HuH-7.5 (cell line): ENCODE data around the gene RBM20.
"Not testable (repeated sequence)": the region's sequence is repeated elsewhere in the genome, so short reads cannot be mapped to it uniquely, and the experiment has no call there.

Experiments
- DNase-seq: peaks from one replicate; pipeline ENCODE4 v3.0.0; 2011; ENCODE audit warnings: low spot score

Gene RBM20

DNA sequence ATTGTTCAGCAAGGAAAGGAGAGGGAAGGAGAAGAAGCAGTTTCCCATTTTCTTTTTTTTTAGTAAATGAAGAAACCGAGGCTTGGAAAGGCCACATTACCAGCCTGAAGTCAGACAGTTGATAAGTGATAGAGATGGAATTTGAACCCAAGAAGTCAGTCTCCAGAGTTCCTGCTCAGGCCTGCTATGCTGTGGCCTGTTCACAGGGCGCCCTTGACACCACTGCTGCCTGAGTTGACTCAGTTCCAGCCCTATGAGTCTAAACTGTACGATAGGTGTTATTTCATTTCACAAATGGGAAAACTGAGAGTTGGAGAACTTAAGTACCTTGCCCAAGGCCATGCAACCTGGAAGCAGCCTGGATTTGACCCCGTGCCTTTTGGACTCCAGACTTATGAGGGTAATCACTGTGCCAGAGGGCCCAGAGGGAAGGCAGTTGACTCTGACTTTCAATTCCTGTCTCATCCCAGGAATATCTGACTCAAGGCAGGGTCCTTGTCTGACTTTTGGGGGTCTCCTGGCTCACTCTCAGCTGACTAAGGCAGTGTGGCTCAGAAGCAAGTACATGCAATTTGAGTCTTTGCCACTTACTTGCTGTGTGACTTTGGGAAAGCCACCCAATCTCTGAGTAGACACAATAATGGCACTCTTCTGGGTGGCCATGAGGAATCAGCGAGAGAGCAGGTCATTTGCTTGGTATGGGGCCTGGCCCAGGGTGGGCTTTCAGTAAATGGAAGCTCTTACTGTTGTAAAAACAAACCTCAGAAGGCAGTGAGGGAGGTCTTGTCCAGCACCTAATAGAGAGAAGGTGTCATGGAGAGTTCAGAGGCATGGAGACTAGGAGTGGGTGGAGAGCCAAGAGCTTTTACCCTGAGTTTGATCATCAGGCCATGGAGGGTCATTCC, 17.9 kb upstream of the RBM20 start:
- DNase-seq: no peak

DNA sequence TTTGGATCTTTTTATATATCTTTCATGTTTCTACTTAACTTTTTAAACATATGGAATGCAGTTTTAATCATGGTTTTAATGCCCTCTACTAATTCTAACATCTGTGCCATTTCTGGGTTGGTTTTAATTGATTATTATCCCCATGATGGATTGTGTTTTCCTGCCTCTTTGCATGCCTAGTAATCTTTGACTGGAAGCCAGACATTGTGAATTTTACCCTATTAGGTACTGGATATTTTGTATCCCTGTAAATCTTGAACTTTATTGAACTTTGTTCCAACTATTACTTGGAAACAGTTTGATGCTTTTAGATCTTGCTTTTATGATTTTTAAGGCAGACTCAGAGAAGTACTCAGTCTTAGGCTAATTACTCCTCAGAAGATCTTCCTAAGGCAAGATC, 16.0 kb upstream of the RBM20 start:
- DNase-seq: no peak

DNA sequence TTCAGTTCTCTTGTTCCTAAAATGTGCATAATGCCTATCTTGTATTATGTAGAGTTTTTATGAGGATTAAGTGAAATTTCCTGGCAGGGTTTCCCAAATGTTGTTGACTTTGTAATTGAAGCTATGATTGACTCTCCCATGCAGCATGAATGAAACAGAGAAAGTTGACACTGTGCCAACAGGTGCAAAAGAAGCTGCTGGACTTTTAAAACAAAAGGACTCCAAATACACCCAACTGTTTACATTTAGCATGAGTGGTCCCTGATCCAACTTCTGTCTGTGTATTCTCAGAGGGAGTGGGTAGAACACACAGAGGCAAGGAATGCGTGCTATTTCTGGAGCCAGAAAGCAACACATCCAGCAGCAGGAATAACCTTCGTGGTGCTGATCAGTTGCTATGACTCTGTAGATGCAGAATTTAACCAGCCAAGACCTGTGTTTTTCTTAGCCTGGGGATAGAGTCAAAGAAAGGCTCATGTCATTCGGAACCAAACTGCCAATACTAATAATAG, 14.4 kb upstream of the RBM20 start:
- DNase-seq: no peak

DNA sequence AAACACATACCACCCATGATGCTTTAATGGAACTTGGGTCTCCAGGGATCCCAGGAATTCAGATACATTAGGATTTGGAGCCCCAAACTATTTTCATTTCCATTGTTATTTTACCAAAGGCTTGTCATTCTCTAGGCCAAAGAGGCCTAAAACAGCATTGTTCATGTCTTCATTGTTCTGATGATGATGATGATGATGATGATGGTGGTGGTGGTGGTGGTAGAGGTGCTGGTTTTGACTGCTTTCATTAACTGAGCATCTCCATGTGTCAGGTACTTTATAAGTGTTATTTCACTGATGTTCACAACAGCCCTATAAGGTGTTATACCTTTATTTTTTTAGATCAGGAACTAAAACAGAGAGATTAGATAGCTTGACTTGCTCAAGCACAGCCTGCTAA, 12.2 kb upstream of the RBM20 start:
- no peak for DNase-seq

DNA sequence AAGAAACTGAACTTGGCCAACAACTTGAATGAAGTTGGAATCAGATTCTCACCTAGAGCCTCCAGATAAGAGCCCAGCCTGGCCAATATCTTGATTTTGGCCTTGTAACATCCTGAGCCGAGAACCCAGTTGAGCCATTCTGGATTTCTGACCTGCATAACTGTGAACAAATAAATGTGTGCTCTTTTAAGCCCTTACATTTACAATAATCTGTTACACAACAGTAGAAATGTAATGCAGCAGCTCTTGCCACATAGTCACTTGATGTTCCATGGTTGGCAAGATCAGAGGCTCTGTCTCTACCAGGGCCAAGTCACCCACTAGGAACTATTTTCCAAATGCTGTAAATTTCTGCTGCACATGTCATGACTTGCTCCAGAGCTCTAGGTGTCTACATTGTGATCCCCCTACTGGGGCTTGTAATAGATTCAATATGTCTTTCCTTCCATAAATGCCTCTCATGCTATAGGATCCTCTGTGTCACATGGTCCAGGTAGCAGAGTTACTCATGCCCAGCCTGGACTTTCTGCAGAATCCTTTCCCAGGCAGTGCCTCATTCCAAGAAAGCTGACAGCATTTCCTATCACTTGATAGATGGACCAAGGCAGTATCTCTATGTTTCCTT, 11.4 kb upstream of the RBM20 start:
- no peak for DNase-seq

DNA sequence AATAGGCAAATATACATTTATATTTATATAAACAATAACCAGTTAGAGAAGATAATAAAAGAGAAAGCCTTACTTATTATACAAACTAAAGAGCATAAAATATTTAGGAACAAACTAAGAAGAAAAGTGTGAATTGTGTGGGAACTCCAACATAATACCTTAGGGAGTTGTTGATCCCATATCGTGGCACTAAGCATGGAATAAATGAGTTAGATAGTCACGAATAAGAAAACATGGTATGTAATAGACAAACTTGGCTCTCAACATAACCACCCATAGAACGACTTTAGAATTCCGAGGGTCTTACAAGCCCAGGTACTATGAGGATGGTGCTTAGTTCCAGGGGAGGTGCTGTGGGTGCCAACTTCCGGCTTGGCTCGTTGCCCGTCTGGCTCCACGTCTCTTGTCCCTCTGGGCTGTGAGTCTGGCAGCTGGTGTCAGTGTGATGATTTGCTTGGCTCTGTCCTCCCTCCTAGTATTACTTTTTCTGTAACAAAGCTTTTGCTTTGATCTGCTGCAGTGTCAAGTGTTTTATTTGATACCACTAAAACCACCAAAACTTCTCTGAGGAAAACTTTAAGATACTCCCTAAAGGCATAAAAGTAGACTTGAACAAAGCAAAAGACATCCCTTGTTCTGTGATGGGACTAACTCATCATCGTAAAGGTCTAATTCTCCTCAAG, 9.5 kb upstream of the RBM20 start:
- DNase-seq: no peak

DNA sequence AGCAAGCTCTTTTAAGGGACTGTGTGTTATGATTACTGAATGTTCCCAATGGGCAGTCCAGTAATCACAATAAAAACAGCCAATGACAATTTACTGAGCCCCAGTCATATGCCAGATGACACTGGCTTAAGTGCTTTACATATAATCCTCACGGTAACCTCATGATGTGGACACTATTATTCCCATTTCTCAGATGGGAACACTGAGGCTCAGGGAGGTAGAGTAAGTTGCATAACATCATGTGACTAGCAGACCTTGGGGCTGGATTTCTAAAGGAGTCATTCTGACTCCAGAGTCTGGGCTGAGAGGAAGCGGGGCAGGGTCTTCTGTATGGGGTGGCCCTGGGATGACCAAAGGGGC, 7.6 kb upstream of the RBM20 start:
- no peak for DNase-seq

DNA sequence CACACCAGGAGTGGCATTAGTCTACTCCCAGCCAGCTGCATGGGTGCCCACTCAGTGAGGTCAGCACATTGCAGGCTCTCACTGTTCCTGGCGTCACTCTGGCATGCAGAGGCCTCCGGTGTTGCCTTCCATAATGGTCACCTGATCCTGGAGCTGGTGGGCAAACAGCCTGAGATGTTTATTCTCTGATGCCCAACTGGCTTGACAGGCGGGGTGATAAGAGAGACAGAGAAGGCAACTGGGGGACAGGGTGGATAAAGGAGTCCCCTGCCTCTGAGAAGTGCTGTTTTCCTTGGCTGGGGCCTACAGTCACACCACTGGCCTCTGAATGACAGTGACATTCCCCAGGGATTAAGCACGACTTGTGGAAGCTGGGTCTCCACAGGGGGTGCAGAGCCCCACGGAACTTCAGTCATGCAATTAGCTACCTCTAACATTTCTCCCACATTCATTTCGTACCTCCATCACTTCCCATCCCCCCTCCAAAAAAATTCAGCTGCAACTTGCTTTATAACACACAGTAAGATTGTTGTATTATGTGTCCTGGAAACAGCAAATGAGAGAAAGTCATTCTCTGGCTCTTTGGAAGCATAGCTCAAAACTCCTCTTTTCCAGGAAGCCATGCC, 7.1 kb upstream of the RBM20 start:
- DNase-seq: no peak

DNA sequence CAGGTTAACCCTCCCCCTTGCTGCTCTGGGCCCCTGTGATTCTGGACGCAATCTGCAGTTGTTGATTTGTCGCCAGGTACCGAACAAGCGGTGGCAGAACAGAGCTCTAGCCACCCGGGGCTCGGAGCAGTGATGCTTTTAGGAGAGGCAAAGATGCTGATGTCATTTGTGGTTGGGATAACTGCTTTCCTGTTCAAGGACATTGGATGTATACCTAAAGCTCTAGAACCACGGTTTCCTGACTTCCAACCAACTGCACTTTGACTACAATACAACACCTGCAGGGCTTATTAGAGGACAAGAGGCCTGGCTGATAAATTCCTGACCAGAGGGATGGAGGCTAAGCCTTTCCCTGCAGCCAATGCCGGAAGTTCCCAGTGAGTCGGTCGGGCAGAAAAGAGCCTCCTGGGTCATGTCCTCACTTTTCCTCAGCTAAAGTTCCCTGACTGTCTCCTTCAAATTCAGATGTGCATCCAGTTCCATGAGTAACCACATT, 6.5 kb upstream of the RBM20 start:
- DNase-seq: no peak

DNA sequence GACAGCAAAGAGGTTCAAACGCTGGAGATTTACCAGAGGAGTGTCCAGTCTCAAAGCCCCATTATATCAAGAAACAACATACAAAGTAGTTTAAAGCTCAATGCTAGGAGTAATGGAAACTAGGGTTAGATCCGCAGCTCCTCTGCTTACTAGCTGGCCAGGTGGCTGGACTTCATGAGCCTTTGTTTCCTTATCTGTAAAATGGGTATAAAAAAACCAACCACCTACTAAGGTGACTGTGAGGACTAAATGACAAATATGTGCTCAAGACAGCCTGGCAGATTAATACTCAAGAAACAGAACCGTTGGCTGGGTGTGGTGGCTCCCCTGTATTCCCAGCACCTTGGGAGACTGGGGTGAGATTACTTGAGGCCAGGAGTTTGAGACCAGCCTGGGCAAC, 5.8 kb upstream of the RBM20 start:
- no peak for DNase-seq

DNA sequence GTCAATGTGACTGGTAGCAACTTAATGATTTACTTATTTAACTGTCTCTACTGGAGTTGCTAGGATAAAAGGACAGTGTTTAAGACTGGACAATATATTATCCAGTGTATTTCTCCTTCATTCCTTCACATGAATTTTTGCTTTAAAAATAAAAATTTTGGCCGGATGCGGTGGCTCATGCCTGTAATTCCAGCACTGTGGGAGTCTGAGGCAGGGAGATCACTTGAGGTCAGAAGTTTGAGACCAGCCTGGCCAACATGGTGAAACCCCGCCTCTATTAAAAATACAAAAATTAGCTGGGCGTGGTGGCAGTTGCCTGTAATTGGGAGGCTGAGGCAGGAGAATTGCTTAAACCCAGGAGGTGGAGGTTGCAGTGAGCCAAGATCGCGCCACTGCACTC, 5.1 kb upstream of the RBM20 start:
- DNase-seq: not testable (repeated sequence)

DNA sequence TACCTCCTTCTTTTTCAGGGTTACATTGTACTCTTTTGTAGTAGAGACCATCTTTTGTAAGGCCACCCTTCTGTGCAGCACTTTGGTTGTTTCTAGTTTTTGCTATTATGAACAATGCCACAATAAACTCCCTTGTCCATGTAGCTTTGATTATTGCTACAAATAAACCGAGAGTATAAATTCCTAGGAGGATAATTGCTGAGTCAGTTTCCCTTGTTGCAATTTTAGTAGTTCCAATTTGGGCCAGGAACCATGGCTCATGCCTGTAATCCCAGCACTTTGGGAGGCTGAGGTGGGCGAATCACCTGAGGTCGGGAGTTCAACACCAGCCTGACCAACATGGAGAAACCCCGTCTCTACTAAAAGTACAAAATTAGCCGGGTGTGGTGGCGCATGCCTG, 4.3 kb upstream of the RBM20 start:
- not testable (repeated sequence) for DNase-seq

DNA sequence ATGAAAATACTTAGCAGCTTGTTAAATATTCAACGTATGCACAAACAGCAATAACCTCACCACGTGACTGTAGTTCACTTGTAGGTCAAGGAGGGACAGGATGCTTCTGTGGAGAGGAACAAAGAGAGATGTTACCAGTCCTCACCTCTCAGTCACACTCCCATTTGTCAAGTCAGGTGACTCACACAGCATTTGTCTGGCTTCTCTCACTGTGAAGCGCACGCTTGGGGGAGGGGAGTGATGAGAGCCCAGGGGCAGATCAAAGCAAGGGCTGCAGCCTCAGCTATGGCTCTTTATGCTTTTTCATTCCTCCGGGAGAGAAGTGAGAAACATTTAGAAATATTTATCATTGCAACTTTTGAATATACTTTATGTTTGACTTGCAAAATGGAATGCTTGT, 2.9 kb upstream of the RBM20 start:
- DNase-seq: no peak

DNA sequence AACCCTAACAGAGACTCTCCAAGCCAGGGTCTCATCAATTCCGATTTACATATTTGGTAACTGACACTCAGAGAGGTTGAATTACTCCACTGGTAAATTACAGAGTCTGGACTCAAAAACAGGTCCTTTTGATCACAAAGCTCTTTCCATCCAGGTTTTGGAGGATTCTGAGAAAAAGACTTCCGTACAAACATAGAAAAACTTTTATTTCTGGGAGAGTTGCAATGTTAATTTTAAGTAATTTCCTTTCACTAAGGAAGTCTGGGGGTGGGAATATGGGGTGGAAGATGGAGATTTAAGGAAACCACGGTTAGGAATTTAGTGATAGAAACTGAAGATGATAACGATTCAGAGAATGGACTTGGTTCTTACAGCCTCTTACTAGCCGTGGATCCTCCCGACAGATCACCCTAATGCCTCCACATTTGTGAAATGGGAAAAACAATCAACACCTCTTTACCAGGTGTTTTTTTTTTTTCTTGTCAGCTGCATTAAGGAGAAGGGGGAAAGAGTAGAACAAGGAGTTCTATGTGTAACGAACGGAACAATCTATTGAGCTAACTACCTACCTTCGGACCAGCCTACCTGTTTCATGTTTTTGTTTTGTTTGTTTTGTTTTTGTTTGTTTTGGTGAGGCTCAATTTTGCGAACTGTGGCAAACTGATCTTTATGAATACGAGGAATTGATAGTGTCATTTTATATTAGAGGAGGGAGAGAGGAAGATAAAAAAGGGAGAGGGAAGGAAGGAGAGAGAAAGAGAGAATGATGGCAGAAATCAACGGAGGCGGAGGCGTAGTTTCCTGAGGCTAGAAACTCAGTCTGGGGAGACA, 1.7 kb upstream of the RBM20 start:
- no peak for DNase-seq

DNA sequence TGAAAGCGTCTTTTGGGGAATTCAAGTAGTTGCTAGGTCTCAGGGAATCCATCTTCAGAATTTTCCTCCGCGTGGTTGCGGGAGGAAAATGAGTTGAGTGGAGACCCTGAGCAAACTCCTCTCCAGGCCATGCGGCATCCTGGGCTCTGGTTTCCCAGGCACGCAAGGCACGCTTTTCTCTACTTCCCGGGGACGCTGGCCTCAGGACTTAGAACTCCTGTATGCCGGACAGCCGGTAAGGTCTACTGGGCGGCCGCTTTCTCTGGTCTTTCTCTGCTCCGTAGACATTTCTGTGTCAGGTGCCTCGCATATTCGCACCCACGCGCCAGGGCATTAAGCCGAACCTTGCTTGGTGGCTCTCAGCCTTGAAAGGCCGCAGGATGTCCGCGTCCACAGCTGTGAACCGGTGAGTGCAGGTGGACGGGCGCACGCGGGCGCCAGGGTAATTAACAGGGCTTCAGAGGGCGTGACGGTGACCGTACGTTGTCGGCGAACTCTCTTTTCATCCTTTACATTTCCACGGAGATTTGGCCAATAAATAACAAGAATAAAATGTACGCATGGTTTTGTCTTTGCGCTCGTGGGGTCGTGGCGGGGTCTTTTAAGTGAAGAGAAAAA, 992 bp upstream of the RBM20 start:
- no peak for DNase-seq

DNA sequence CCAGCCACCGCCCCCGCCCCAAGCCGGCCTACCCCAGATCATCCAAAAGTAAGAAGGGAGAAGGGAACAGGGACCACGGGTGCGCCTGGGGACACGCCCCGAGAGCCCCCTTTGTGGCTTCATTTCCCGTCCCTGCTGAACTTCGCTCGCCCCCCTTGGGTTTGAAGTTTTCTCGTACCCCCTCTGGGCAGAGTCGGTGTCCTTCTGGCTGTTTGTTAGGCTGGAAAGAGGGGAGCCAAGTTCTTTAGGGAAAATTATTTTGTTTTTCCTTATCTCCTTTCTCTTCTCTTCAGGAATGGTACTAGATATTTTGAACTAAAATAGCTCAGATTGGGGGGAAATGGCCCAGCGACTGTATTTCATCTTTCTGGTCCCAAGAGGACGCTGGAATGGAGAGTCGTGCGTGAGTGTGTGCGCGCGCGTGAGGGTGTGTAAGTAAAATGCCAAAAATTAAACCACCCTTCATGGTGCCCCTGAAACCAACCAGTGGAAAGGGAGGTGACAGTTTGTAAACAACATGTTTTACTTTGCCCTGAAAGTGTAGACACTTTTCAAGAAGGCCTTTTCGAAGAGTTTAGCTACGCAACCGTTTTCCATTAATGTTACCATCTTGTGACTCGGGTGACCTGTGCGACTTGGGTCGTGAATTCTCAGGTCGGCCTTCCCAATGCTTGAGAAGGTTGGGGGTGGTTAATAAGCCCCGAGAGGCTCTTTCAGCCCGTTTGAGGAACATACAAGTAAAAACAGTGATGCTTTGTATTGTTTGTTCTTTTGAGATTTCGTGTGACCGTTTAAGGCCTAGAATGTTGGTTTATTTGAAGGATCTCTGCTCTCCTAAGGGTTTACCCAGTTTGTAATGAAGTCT, 694 bp downstream of the RBM20 start:
- no peak for DNase-seq

DNA sequence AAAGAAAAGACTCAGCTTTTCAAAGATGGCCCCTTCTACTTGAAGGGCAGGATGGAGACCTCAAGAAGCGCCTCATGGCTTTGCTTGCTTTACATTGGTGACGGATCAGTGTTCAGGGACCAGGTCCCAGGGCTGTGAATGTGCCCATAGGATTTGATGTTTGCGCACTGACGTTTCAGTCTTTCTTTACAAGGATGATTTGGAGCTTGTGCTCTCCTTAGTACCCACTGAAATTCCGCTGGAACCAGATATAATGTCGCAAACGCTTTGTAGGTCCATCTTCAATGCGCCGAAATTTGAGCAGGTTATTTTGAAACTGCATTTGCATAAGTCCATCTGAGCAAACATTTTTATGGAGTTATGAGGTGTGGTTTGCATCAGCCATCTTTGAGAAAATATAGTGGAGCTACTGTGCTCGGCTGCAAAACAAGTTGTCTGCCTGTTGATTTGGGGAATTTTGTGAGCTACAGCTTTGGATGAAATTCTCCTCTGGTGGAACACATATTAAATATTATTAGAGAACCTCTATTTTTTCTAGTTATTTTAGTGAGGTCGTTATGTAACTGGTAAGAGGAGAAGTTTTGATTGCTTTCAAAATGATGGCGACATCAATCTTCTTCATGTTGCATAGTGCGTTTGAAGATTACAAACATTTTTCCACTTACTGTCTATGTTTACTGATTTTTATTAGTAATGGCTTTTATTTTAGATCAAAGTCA, 2.4 kb downstream of the RBM20 start:
- DNase-seq: no peak

DNA sequence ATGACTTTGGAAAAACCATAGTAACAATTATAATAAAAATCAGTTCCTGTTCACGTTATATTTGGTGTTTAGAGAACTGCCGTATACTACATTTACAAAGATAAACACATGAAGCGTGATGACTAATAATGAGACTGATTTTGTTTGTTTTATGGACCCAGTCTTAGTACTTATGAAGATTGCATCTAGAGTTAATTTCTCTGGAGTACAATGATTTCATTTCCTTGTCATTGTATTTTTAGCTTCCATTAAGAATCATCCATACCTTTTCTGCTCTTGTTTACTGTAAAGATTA, 2.9 kb downstream of the RBM20 start:
- no peak for DNase-seq

DNA sequence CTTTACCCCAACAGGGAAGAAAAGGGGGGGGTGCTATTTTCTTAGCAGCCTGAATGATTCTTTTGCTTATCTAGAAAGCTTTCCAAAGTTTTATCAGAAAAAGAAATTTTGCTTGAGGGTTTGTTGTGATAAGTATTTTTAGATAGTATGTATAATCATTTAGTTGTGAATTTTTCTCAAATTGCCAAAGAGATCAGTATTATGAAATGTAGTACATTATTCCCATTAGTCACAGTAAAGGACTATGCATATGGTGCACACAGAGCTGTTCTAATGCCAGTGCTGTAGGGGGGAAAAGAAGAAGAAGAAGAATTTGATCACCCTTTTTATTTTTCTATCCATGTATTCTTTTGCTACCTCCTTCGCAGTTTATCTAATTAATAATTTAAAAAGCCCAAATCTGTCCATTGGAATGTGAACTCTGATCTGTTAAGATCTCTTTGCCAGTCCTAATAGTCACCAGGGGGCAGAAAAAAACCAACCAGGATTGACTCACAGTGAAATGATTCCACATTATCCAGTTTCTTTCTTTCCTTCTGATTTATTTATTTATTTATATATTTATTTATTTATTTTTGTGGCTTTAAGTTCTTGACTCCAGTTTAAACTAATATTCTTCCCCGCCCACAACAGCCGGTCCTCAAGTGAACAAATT, 4.7 kb downstream of the RBM20 start:
- DNase-seq: no peak
